DMS53 treated with DMSO at 0.1 percent for 48 hours (cell line): Measurements from ENCODE around the gene RUFY1.

ENCODE experiments used
- DNase-seq: peaks from one replicate; lab custom pipeline; 2025; ENCODE audit not compliant: unreplicated experiment; lab: John Stamatoyannopoulos, UW

RUFY1 gene

GRCh38 chr5:179601871-179602625, 51.7 kb downstream of the RUFY1 start:
- DNase-seq = no peak

GRCh38 chr5:179603308-179603707, 53.0 kb downstream of the RUFY1 start:
- DNase-seq = no peak

GRCh38 chr5:179605026-179605833, 54.9 kb downstream of the RUFY1 start:
- DNase-seq = no peak

GRCh38 chr5:179606071-179606909, 55.9 kb downstream of the RUFY1 start:
- DNase-seq = no peak

GRCh38 chr5:179606910-179607159, 56.5 kb downstream of the RUFY1 start:
- DNase-seq = no peak

GRCh38 chr5:179607160-179607931, 57.0 kb downstream of the RUFY1 start:
- no peak for DNase-seq

- DNase-seq = no peak
Observed at GRCh38 chr5:179608131-179608581, 57.8 kb downstream of the RUFY1 start.

GRCh38 chr5:179609834-179610108, 59.4 kb downstream of the RUFY1 start:
- no peak for DNase-seq

- DNase-seq = no peak
Observed at GRCh38 chr5:179610109-179610902, 60.0 kb downstream of the RUFY1 start.

- no peak for DNase-seq
Observed at GRCh38 chr5:179610903-179611265, 60.5 kb downstream of the RUFY1 start.

- DNase-seq = no peak
Observed at GRCh38 chr5:179612577-179613459, 62.5 kb downstream of the RUFY1 start.

- no peak for DNase-seq
Observed at GRCh38 chr5:179613460-179614071, 63.2 kb downstream of the RUFY1 start.

GRCh38 chr5:179614745-179615144, 64.4 kb downstream of the RUFY1 start:
- no peak for DNase-seq

GRCh38 chr5:179615203-179615602, 64.8 kb downstream of the RUFY1 start:
- no peak for DNase-seq

GRCh38 chr5:179616002-179616594, 65.7 kb downstream of the RUFY1 start:
- no peak for DNase-seq

GRCh38 chr5:179617930-179618329, 67.6 kb downstream of the RUFY1 start:
- DNase-seq = no peak

GRCh38 chr5:179618923-179619554, 68.7 kb downstream of the RUFY1 start:
- no peak for DNase-seq

- DNase-seq = no peak
Observed at GRCh38 chr5:179619776-179620175, 69.4 kb downstream of the RUFY1 start.
